K562 (cell line): Measurements from ENCODE around the gene TM4SF4. TPM values are rescaled to one million over a fixed set of nuclear protein-coding genes. Genes with fewer than 3 reads are reported as not detected.

Experiments used
- ATAC-seq: fragments of 200-7000 bp; cut with Tn5 transposase; 3 replicates; pipeline ENCODE4 v1.9.1; 2020; ENCODE audit warnings: moderate library complexity
- BruUV-seq: library from RNA; stranded (reverse); fragments of 400-500 nt; replicated peaks from 2 replicates; lab custom pipeline; 2021; lab: Mats Ljungman, UMichigan
- CTCF ChIA-PET: fragments of 300-600 bp; formaldehyde crosslinking; extraction: SDS; loops from one replicate; lab custom pipeline; 2021; ENCODE audit warnings: low intra/inter-chr PET ratio; lab: Yijun Ruan, JAX
- POLR2A ChIA-PET: fragments of 300-600, 350-650 bp; sonication (Branson Sonifier 250); formaldehyde crosslinking; extraction: SDS; loops from one replicate; lab custom pipeline; 2021; ENCODE audit warnings: antibody characterized with exemption, inconsistent platforms; lab: Yijun Ruan, JAX
- DNase-seq, 4 experiments: peaks; one replicate each; pipeline versions ENCODE4 v3.0.0 to v3.0.0-alpha.2; 2011 to 2018; ENCODE audit warnings: low spot score in 3 of 4, mixed read lengths in 3 of 4; ENCODE audit errors: extremely low read depth in 1 of 4
- FAIRE-seq: peaks from 2 replicates; lab custom pipeline; 2011; peaks lifted over from hg19 to GRCh38; lab: Jason Lieb, UNC
- H2AFZ ChIP-seq: 2 replicates; pipeline ENCODE4 v1.6.0; 2011; ENCODE audit warnings: low read depth, low read length, control low read depth, inconsistent platforms
- H3K27ac ChIP-seq: fragments of 200-600 bp; 3 replicates; pipeline ENCODE4 v1.8.0; 2011; ENCODE audit warnings: low read depth, mild to moderate bottlenecking, control low read depth, inconsistent platforms, low read length, moderate library complexity, mixed read lengths; ENCODE audit errors: extremely low read depth
- H3K27me3 ChIP-seq, 2 experiments: fragments of 300-600 bp in 1 of 2; 2 replicates in 1 of 2; 3 replicates in 1 of 2; pipeline versions ENCODE4 v1.6.0 to v1.8.0; 2011; ENCODE audit warnings: inconsistent platforms in 2 of 2, low read length in 2 of 2, mild to moderate bottlenecking in 1 of 2, mixed read lengths in 1 of 2, moderate library complexity in 1 of 2; ENCODE audit not compliant: control insufficient read depth in 2 of 2, insufficient read depth in 2 of 2
- H3K36me3 ChIP-seq: fragments of 300-600 bp; 3 replicates; pipeline ENCODE4 v1.8.0; 2011; ENCODE audit warnings: mild to moderate bottlenecking, low read length, inconsistent platforms; ENCODE audit not compliant: control insufficient read depth, insufficient read depth
- H3K4me1 ChIP-seq, 2 experiments: fragments of 200-600 bp in 1 of 2; replicated peaks in 1 of 2; 2 replicates in 1 of 2; 3 replicates in 1 of 2; pipeline versions ENCODE4 v1.5.1 to v1.8.0; 2011; ENCODE audit warnings: inconsistent platforms in 2 of 2, low read length in 2 of 2, mild to moderate bottlenecking in 1 of 2, mixed read lengths in 1 of 2, moderate library complexity in 1 of 2; ENCODE audit not compliant: control insufficient read depth in 2 of 2, insufficient read depth in 2 of 2
- H3K4me2 ChIP-seq: 2 replicates; pipeline ENCODE4 v1.6.1; 2011; ENCODE audit warnings: low read length, control low read depth, inconsistent platforms, mixed read lengths; ENCODE audit not compliant: insufficient read depth
- H3K4me3 ChIP-seq: fragments of 200-600 bp; sonication (generic), shearing (Covaris generic); 2 replicates; pipeline ENCODE4 v1.5.1; 2016; ENCODE audit warnings: control low read depth, inconsistent platforms
- H3K79me2 ChIP-seq: fragments of 200-600 bp; 3 replicates; pipeline ENCODE4 v1.8.0; 2011; ENCODE audit warnings: low read length, inconsistent platforms; ENCODE audit not compliant: control insufficient read depth, insufficient read depth
- H3K9ac ChIP-seq, 2 experiments: 2 replicates each; pipeline versions ENCODE4 v1.6.0 to v1.6.1; 2011; ENCODE audit warnings: low read depth in 2 of 2, low read length in 2 of 2, control low read depth in 1 of 2, inconsistent platforms in 1 of 2, mild to moderate bottlenecking in 1 of 2, mixed read lengths in 1 of 2; ENCODE audit not compliant: insufficient read depth in 1 of 2
- H3K9me1 ChIP-seq: one replicate; pipeline ENCODE4 v1.6.0; 2011; ENCODE audit warnings: inconsistent platforms, mild to moderate bottlenecking, low read length, moderate library complexity; ENCODE audit not compliant: control insufficient read depth, insufficient read depth
- H3K9me3 ChIP-seq: replicated peaks from 2 replicates; pipeline ENCODE4 v1.5.1; 2011; ENCODE audit warnings: low read depth, low read length, inconsistent platforms; ENCODE audit not compliant: control insufficient read depth, insufficient read depth
- H4K20me1 ChIP-seq: replicated peaks from 2 replicates; pipeline ENCODE4 v1.6.1; 2011; ENCODE audit warnings: low read length, inconsistent platforms, mixed read lengths; ENCODE audit not compliant: control insufficient read depth, insufficient read depth
- BCOR ChIP-seq: fragments of 450-650 bp; IDR thresholded peaks from 2 replicates; pipeline ENCODE4 v1.6.1; 2016
- CC2D1A ChIP-seq: fragments of 450-650 bp; IDR thresholded peaks from 2 replicates; pipeline ENCODE4 v1.6.1; 2017; ENCODE audit warnings: mild to moderate bottlenecking
- DDX20 ChIP-seq: fragments of 450-650 bp; IDR thresholded peaks from 2 replicates; pipeline ENCODE4 v1.6.1; 2016; ENCODE audit warnings: missing genetic modification characterization, low read depth, mild to moderate bottlenecking, missing compliant biosample characterization, moderate library complexity
- FOSL1 ChIP-seq: fragments of 200-800 bp; sonication (Bioruptor generic); conservative IDR thresholded peaks from 2 replicates; pipeline ENCODE4 v1.6.1; 2016; ENCODE audit warnings: missing genetic modification characterization, missing compliant biosample characterization
- GTF2F1 ChIP-seq: IDR thresholded peaks from 2 replicates; pipeline ENCODE4 v1.6.1; 2011; ENCODE audit warnings: low read depth, low read length, improper control_type of control experiment
- KDM5B ChIP-seq: fragments of 200-600 bp; sonication (generic); IDR thresholded peaks from 2 replicates; pipeline ENCODE4 v1.6.1; 2012; ENCODE audit warnings: low read depth, mild to moderate bottlenecking, moderate library complexity, low read length, control low read depth, inconsistent platforms; ENCODE audit not compliant: insufficient replicate concordance
- MAZ ChIP-seq, 2 experiments: fragments of 450-650 bp in 1 of 2; sonication (generic) in 1 of 2; formaldehyde crosslinking; IDR thresholded peaks in 1 of 2; conservative IDR thresholded peaks in 1 of 2; 2 replicates each; pipeline versions ENCODE4 v1.4.0 to v1.5.0; 2020; ENCODE audit warnings: mild to moderate bottlenecking in 1 of 2, missing genetic modification reagents in 1 of 2
- MCM5 ChIP-seq: fragments of 450-650 bp; IDR thresholded peaks from 2 replicates; pipeline ENCODE4 v1.6.1; 2016; ENCODE audit warnings: low read depth
- NEUROD1 ChIP-seq: fragments of 150-350 bp; IDR thresholded peaks from 2 replicates; pipeline ENCODE4 v1.6.1; 2014; ENCODE audit warnings: borderline replicate concordance, low read length, low read depth; ENCODE audit not compliant: partially characterized antibody
- NFE2 ChIP-seq: IDR thresholded peaks from 2 replicates; pipeline ENCODE4 v1.6.1; 2014; ENCODE audit warnings: antibody characterized with exemption, low read depth
- POLR2AphosphoS2 ChIP-seq: IDR thresholded peaks from 2 replicates; pipeline ENCODE4 v1.6.1; 2012; ENCODE audit warnings: low read length, improper control_type of control experiment
- PREB ChIP-seq: sonication (generic); formaldehyde crosslinking; IDR thresholded peaks from 2 replicates; pipeline ENCODE4 v1.8.1; 2023; ENCODE audit warnings: mild to moderate bottlenecking, missing genetic modification reagents
- RB1 ChIP-seq: fragments of 450-650 bp; IDR thresholded peaks from 2 replicates; pipeline ENCODE4 v1.6.1; 2017; ENCODE audit warnings: low read depth, mild to moderate bottlenecking
- SMAD3 ChIP-seq: fragments of 450-650 bp; formaldehyde crosslinking; conservative IDR thresholded peaks from 2 replicates; pipeline ENCODE4 v1.4.0; 2020; ENCODE audit warnings: mild to moderate bottlenecking
- TFAP4 ChIP-seq: sonication (generic); formaldehyde crosslinking; IDR thresholded peaks from 2 replicates; pipeline ENCODE4 v1.8.0; 2022; ENCODE audit warnings: missing genetic modification reagents, mild to moderate bottlenecking, moderate library complexity, borderline replicate concordance
- ZBTB9 ChIP-seq: fragments of 450-650 bp; formaldehyde crosslinking; IDR thresholded peaks from 2 replicates; pipeline ENCODE4 v1.4.0; 2020; ENCODE audit warnings: mild to moderate bottlenecking, moderate library complexity
- ZNF184 ChIP-seq: sonication (generic); formaldehyde crosslinking; IDR thresholded peaks from 2 replicates; pipeline ENCODE4 v1.5.0; 2020; ENCODE audit warnings: missing genetic modification reagents
- ZNF668 ChIP-seq: fragments of 250-450 bp; sonication (Bioruptor Pico); IDR thresholded peaks from 2 replicates; pipeline ENCODE4 v1.8.0; 2022; ENCODE audit warnings: mild to moderate bottlenecking, inconsistent platforms
- WGBS: fragments of 100-300 bp; shearing (Covaris generic); methylation state at CpG from one replicate; pipeline ENCODE4 v1.1.6; 2016; ENCODE audit warnings: low coverage, mixed read lengths; ENCODE audit not compliant: insufficient coverage; ENCODE audit errors: missing lambda C conversion rate; 5-methylcytosine and 5-hydroxymethylcytosine counted together
- in situ Hi-C: fragments of 300-500 bp; cut with MboI; formaldehyde crosslinking; loops from 4 replicates; pipeline ENCODE4 v1.15.0; 2018; ENCODE audit warnings: inconsistent platforms, mixed read lengths
- intact Hi-C: fragments of 100-400 bp; cut with micrococcal nuclease; formaldehyde crosslinking; loops from 2 replicates; pipeline ENCODE4 v1.14.2; 2022
- polyA plus RNA-seq, 8 experiments: library from polyadenylated mRNA; depleted of rRNA in 4 of 8; stranded (reverse) in 5 of 8; unstranded in 3 of 8; fragments of >200 nt; fragmentation: Nextera tagmentation in 2 of 8; fragmentation: Illumina TruSeq in 1 of 8; extraction: Ambion mirVana in 2 of 8; extraction: Trizol in 1 of 8; gene quantifications; 2 replicates each; pipeline versions ENCODE4 v1.2.1 to v1.2.3, GENCODE V29; 2011 to 2014; ENCODE audit warnings: inconsistent platforms in 1 of 8, missing spikeins in 1 of 8
- total RNA-seq, 7 experiments: library from RNA; depleted of rRNA in 6 of 7; stranded (reverse); fragments of >200 nt in 6 of 7; fragmentation: Illumina TruSeq in 2 of 7; extraction: Trizol in 2 of 7; gene quantifications; 2 replicates each; pipeline versions ENCODE4 v1.2.1 to v1.2.3, GENCODE V29; 2011 to 2021; ENCODE audit warnings: low replicate concordance in 1 of 7

TM4SF4 gene
- total and polyA plus RNA-seq, 9 of the 15 experiments (the other 6 are each of a cell fraction or from before 2014, with no cell fraction given): 0.31 TPM; not detected in 8

- CTCF ChIA-PET: no interaction called here
- H3K4me1 ChIP-seq: peaks cover 0 to 3% of the 10 kb centered on the region in 2 experiments; a peak in 1 of 5 replicates
- H3K9me1 ChIP-seq: no peaks in the 10 kb centered on the region
- H3K27ac ChIP-seq: no peak overlapping the region
- no peaks in the 10 kb centered on the region for H4K20me1 ChIP-seq
- no peaks in the 10 kb centered on the region for H3K9me3 ChIP-seq
- H2AFZ ChIP-seq: no peak overlapping the region
- no peaks in the 10 kb centered on the region for H3K79me2 ChIP-seq
- WGBS: 0% methylated on average over 3 of the region's 3 CpGs
- H3K4me3 ChIP-seq: no peak overlapping the region
- ATAC-seq (no peak), DNase-seq (no peak), FAIRE-seq (no peak)
- H3K36me3 ChIP-seq: no peaks in the 10 kb centered on the region
- intact Hi-C loops: no loop called here
- no peak overlapping the region for H3K9ac ChIP-seq
- no peak overlapping the region for H3K4me2 ChIP-seq
- in situ Hi-C loops: no loop called here
- H3K27me3 ChIP-seq: peaks cover 15 to 26% of the 10 kb centered on the region in 2 experiments; a peak in 4 of 5 replicates
- POLR2A ChIA-PET: no interaction called here
- TF ChIP-seq MCM5: no peak
- TF ChIP-seq CC2D1A: no peak
- no peak for TF ChIP-seq PREB
- no peak for TF ChIP-seq KDM5B
- no peak for TF ChIP-seq GTF2F1
- TF ChIP-seq DDX20 (tag): no peak
- TF ChIP-seq FOSL1 (tag): no peak
- TF ChIP-seq RB1: no peak
- no peak for TF ChIP-seq TFAP4
- TF ChIP-seq MAZ (CRISPR knock-in tag; conservative IDR thresholded peaks at IDR 0.05 in 1 of 2, IDR thresholded peaks at IDR 0.05 in 1 of 2): no peak
- TF ChIP-seq ZNF668 (CRISPR knock-in tag): no peak
- no peak for TF ChIP-seq POLR2AphosphoS2
- no peak for TF ChIP-seq BCOR
- TF ChIP-seq SMAD3 (CRISPR knock-in tag): no peak
- TF ChIP-seq ZBTB9 (CRISPR knock-in tag): no peak
- TF ChIP-seq NEUROD1: no peak
- TF ChIP-seq NFE2: no peak
- no peak for TF ChIP-seq ZNF184 (CRISPR knock-in tag)
- BruUV-seq: no TSS peak
Measured at GRCh38 chr3:149462051-149462450, 12.4 kb upstream of the TM4SF4 start.
